Fibroblast of peridontal ligament (primary cell): ENCODE data around the gene PTCH2.

Experiments used
- DNase-seq: peaks from one replicate; pipeline ENCODE4 v3.0.0-alpha.2; 2010; ENCODE audit errors: extremely low read depth

PTCH2 gene

GRCh38 chr1:44778705-44779576 lies 64.1 kb downstream of the PTCH2 start:
- no peak for DNase-seq

- DNase-seq = no peak
These were observed 65.0 kb downstream of the PTCH2 start for GRCh38 chr1:44777969-44778635.

- DNase-seq = no peak
These were observed 65.5 kb downstream of the PTCH2 start for GRCh38 chr1:44777547-44777946.

- DNase-seq = peak; percentile 10
These were observed 66.4 kb downstream of the PTCH2 start for GRCh38 chr1:44776730-44777068.

- no peak for DNase-seq
These were observed 66.9 kb downstream of the PTCH2 start for GRCh38 chr1:44775930-44776729.

- DNase-seq = peak; percentile 94
These were observed 67.7 kb downstream of the PTCH2 start, which contains the start of gene RPS8 for GRCh38 chr1:44775078-44775929. Gene RPS8, plus strand, starts transcription at chr1:44775540. Its CDS starts 57 bp downstream, at chr1:44775597.
